SKM-1 (cell line): Measurements from ENCODE around the gene PTRH2.
"Not testable (repeated sequence)": the region's sequence is repeated elsewhere in the genome, so short reads cannot be mapped to it uniquely, and the experiment has no call there.

ENCODE experiments used
- DNase-seq: peaks from one replicate; lab custom pipeline; 2025; ENCODE audit not compliant: unreplicated experiment; lab: John Stamatoyannopoulos, UW

Gene PTRH2

DNA sequence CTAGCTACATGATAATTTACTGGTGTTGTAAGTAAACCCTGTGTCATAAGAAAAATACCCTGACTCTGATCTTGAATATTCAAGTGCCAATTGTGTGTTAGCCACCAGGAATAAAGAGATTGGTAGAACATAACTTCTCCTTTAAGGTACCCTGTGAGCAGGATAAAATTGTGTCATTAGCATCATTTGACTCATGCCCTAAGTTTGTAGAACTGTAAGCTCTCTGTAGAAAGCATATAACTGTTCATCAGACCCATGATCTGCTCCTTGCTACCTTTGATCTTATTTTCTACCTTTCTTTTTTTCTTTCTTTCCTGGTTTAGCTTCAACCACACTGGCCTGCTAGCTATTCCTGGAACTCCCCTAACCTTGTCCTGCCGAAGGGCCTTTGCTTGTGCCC lies 35.8 kb downstream of the PTRH2 start:
- DNase-seq, result no peak

DNA sequence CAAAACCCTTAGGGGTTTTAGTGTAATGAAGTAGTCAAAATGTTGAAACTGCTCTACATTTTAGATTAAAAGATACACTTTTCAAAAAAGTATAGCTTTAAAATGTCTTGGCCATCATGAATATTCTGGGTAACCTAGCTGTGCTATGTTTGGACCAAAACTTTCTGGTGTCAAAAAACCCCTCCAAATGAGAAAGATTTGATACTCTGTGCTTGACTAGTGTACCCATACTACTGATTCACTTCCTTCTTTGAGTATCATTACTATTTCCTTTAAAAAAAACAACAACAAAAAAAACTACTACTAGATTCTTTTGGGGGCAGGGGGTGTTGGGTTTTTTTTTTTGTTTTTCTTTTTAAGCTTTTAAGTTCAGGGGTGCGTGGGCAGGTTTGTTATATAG lies 37.3 kb downstream of the PTRH2 start:
- DNase-seq, result no peak

DNA sequence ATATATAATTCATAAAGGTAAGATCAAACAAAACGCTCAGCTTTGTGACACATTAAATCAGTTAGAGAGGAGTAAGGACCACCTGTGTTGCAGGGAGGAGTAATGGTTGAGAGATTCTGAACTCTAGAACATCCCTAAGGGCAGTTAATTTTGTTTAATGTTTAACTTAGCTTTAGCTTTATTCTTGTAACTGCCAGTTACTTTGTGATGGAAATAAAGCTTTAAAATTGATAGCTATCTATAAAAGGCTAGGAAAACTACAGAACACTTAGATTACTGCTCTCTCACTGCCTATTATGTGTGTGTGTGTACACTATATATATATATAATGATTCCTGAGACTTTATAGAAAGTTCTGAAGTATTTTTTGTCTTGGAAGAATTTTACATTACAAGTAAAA lies 37.8 kb downstream of the PTRH2 start:
- DNase-seq, result no peak

DNA sequence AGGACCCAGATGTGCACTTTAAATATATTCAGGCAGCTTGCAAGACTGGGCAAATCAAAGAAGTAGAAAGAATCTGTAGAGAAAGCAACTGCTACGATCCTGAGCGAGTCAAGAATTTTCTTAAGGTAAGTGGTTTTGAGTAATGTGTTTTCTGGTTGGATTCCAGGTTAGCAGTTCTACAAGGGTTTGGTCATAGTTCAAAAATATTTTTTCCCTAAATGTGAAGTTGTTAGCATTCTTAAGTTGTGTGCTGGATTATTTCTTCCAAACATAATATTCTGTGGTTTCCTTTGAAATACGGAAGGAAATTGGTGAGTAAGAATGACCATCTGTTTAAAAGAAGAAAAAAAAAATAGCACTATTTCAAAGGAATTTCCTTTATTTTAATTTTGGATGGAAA lies 38.4 kb downstream of the PTRH2 start:
- DNase-seq, result no peak

DNA sequence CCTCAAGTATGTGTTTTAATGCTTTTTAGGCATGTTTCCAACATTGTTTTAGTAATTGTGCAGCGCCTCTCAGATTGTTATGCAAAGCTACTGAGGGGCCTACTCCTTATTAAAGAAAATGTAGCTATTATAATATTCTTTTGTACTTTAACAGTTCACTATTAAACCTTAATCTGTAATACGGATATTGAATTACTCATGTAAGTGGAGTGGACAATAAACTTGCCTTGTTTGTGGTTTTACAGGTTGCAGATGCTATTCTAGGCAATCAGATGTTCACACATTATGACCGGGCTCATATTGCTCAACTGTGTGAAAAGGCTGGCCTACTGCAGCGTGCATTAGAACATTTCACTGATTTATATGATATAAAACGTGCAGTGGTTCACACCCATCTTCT lies 41.0 kb downstream of the PTRH2 start:
- no peak for DNase-seq

DNA sequence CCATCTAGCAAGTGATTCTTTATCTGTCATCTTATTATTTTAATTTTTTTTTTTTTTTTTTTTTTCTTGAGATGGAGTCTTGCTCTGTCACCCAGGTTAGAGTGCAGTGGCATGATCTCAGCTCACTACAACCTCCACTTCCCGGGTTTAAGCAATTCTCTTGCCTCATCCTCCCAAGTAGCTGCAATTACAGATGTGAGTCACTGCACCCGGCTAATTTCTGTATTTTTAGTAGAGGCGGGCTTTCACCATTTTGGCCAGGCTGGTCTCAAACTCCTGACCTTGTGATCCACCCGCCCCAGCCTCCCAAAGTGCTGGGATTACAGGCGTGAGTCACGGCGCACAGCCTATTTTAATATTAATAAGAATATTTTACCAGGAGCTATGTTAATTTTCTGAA lies 50.6 kb downstream of the PTRH2 start:
- not testable (repeated sequence) for DNase-seq

DNA sequence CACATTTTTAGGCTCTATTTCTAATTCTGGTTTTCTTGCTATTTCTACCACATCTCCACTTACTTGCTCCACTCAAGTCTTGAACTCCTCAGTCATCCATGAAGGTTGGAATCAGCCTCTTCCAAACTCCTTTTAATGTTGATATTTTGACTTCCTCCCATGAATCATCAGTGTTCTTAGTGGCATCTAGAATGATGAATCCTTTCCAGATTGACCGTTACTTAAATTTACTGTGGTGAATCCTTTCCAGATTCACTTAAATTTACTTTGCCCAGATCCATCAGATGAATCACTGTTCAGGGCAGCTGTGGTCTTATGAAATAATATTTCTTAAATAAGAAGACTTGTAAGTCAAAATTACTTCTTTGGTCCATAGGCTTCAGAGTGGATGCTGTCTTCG lies 55.1 kb downstream of the PTRH2 start:
- DNase-seq, result no peak

DNA sequence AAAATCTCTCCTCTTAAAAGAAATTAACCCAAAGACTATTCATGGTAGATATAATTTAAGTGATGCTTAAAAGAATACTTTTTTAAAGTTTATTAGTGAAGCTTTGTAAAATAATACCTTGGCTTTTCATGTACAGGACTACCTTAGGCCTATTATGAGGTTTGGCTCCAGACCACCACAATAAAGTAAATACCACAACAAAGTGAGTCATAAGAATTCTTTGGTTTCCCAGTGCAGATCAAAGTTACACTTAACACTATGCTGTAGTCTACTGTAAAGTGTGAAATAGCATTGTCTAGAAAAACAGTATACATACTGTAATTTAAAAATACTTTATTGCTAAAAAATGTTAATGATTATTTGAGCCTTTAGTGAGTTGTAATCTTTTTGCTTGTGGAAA lies 55.9 kb downstream of the PTRH2 start:
- DNase-seq, result no peak

DNA sequence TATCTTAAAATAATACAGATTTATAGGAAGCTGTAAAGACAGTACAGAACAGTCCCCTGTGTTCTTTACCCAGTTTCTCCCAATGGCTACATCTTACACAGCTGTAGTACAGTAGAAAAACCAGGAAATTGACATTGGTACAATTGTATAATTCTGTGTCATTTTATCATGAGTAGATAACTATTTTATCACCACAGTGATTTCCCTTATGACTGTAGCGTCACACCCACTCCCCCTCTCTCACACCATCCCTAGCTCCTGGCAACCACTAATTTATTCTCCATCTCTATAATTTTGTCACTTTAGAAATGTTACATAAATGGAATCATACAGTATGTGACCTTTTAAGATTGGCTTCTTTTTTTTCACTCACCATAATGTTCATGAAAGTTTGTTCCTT lies 56.6 kb downstream of the PTRH2 start:
- no peak for DNase-seq

DNA sequence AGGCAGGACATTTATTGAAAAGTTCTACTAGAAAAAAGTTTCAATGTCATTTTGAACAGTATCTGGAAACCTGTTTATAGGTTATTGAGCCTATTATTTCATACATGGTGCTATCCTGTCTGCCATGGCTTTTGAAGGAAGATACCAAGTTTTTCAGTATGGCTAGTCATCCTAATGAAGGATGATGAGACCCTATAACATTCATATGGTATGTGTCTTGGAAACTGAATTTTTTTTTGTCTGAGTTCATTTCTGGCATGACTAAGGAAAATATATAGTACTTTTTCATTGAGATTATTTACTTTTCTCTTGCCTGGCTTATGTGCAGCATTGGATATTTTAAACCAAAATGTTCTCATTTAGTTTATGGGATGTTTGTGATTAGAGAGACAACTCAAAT lies 57.3 kb downstream of the PTRH2 start:
- DNase-seq, result no peak
